ENCODE data around the gene TSC22D3.

The TSC22D3 gene

DNA sequence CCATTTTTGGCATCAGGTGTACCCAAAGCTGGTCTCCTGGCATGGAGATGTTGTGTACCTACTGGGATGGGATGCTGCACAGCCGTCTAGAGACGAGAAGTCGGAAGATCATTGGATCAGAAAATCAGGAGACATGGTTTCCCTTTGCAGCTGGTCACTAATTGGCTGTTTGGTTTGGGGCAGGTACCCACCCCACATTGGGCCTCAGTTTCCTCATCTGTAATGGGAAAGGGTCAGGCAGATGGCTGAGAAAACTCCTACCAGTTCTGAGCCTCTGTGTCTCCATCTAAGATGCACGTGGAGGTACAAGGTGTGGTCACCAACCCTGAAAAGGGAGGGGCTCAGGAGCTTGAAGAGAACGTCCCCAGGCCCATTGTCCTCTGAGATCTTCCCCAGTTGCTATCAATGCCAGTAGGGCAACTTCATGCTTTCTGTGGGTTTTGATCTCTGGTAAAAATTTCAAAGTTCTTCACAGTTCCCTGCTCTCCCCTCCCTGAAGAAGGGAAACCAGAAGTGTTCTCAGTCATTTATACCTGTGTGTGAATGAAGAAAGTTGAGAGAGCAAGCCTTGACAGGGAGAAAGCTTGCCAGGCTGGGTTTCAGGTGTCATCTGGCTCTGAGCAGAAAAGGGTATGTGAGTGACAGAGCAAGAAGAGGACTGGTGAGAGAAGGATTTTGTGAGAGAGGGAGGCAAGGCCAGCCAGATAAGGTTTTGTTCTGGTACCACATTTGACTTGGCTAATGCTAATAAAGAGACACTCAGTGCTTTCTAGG is 15.1 kb downstream of the TSC22D3 start:
- no peak for DNase-seq

DNA sequence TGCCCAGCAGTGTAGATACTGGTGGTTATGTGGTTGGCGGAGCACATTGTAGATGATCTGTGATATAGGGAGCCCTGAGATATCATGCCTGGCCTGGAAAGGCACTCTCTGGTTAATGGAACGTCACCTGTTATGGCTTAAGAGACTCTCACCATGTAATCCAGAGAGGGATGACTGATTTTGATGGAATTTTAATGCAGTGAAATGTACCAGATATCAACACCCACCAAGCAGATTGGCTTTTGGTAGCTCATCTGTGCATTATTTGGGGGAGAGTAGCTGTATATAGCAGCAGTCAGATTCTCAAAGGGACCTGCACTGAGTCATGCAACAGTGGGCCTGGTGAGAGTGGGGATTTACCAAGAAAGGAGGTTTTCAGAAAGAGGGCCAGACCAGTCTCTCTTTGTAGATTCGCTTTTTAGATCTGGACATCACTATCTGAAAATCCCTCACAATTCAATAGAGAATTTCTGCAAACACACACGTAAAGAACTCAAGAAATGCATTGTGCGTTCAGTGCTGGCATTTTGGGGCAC is 17.3 kb downstream of the TSC22D3 start:
- DNase-seq, result no peak

DNA sequence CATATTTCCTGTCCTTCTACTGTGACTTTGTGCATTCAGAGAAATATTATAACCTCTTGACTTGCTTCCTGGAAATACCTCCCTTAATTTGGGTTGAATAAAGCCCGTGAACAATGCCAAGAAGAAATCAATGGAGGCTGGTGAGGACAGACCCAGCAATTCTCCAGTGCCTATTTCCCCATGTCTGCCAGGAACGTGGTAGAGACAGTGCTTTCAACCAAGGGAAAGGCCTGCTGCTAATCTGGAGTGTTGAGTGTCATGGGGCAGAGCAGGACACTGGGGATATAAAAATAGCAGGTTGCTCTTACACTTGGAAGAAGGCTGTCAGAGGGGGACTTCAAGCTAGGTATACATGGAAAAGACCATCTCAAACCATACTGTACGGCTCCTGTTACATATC is 19.9 kb downstream of the TSC22D3 start:
- DNase-seq, result no peak

DNA sequence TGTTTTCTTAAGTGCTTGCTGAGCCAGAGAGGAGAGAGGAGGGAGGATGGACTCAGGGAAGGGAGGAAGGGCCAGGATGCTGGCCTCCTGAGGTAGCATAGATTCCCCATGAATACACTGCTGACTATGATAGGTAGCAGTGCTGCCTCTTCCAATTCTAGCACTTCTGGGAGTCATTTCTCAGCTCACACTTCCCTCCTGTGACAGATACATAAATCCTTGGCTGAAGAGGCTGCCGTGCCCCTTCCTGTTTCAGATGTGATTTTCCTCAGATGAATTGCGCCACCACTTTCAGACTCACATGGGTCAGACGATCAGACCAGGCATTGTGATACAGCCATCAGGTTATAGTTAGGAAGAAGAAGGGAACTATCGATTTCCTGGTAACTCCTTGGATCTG is 22.4 kb downstream of the TSC22D3 start:
- no peak for DNase-seq

DNA sequence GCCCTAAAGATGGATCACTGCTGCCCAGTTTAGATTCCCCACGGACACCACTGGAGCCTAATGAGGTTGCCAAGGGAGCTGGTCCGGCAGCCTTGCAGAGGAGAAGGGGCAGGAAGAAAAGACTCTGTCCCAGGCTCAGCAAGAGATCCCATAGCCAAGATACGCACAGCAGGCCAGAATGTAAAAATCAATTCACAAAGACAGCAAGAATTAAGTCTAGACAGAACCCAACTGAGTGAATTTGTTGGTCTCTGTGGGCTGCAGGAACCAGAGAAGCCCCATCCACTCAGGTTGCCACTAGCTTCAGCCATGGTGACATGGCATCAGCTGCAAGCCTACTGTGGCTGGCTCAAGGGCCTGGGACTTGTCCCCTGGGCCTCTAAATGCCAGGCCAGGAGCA is 22.9 kb downstream of the TSC22D3 start:
- DNase-seq, result no peak

DNA sequence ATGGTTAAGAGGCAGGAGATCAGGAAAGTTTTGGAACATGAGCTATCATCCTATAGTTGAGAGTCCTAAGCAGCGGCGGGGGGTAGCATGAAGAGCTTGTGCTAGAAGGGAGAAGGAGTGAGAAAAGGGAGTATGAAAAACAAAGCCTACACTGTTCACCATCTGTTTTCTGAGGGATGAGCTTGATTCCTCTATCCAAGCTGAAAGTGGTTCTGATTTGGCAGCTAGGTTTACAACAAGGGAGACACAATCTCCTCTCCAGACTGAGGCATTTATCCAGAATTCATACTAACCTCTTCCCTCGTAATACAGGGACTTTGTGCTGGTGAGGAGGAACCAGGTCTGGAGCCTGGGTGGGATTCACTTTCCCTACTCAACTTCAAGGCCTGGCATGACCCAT is 23.5 kb downstream of the TSC22D3 start:
- DNase-seq, result no peak

DNA sequence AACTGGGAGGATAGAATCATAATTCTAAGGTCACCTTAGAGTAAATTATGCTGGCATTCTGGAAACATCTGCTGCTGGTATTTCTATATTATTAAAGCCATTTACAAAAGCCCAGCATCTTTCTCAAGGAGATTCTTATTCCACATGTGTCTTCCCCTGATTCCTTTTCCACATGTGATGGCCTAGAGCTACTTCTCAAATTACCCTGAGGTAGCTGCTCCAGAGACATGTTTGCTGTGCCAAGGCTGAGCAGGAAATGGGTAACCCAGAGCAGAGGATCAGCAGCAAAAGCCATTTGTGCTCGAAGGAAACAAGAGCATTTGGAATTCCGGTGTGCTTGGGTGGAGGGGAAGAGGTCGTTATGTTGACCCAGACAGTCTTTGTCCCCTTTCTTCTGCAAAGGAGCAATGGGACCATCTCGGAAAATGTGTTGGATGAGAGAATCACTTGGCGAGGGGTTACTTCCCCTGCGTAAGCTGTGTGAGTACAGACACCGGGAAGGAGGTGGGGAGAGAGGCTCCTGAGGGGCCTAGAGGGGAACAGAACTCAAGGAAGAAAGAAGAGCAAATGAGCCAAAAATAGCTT is 24.6 kb downstream of the TSC22D3 start:
- DNase-seq, result no peak

DNA sequence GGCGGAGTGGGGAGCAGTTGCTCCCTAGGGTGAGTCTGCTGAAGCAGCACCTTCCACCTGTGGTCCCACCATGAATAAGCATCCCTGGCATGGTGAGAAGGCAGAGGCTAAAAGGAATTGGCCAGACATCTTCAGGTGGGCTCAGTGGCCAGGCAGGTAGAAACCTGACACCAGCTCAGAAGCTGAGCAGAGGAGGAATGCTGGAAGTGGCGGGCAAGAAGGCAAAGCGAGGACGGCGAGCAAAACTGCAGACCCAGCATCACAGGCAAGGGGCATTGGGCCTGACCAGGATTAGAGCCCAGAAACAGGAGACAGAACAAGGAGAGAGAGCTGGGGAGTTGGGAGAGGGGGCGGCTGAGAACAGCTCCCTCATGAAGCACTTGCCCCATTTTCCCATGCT is 25.3 kb downstream of the TSC22D3 start:
- DNase-seq, result no peak

DNA sequence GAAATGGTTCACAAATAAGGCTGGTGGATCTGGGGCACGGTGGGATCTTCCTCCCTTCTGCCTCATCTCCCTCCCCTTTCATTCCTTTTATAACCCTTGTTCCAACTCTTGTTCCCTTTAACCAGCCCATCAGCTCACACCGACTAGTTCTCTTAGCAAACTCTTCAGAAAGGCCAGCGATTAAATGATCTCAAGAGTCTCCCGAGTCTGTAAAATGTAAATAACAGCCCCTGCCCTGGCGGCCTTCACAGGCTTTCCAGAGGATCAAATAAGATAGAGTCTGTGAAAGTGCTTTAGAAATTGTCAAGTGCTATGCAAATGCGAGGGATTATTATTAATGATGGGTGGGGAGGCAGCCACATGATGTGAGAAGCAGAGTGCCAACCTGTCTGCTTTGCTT is 27.1 kb downstream of the TSC22D3 start:
- DNase-seq, result no peak

DNA sequence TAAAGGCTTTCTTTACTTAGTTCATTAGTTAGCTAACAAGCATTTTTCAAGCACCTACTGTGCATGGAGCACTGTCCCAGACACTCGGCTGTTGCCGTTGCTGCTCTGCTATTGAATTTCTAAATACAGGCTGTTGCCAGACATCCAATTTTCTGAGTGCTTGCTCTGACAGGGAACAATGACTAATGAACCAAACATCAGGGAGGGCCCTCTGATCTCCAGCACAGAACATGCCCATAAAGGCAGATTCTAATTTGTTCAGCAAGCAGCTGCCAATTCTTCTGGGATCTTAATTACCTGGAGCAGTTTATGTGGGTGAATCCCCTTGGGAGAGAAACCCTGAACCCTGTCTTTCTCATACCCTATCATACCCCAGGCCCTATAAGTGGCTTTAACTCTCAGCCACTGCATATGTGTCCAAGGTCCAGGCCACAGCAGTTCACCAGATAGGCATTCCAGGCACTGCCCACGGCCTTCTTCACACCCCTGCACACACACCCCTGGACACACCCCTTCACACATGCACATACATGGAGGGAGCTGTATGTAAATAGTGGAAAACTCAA is 27.9 kb downstream of the TSC22D3 start:
- no peak for DNase-seq

DNA sequence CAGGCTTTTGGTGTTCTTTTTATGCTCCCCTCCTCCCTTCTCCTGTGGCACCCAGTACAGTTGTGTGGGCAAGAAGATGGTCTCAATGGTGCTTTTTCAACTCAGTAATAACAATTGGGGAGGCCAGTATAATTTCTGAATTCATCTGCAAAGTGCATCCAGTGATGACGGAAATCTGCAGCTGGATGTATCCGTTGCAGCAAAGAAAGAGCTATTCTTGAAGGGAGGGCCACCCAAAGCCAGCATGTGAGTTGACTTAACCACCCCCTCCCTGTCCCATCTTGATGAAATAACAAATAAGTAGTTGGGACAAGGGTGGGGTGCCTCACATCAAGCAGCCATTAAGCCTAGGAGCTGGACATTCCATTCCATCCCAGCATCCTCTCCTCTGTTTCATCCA is 30.7 kb downstream of the TSC22D3 start:
- DNase-seq, result no peak

DNA sequence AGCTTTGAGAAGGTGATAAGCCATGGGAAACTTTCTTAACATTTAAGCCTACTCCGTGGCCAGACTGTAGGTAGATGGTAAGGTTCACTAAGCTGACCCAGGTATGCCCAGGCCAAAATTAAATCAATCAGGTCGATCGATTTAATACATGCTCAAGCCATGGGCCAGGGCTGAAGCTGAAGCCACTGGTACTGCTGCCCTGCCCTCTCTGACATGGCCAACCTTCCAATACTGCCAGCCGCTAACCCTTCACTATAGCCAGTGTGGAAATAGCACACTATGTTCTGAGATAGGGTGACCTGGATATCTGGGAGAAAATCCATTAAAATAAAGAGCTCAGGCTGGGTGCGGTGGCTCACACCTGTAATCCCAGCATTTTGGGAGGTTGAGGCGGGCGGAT is 31.6 kb downstream of the TSC22D3 start:
- DNase-seq, result no peak

DNA sequence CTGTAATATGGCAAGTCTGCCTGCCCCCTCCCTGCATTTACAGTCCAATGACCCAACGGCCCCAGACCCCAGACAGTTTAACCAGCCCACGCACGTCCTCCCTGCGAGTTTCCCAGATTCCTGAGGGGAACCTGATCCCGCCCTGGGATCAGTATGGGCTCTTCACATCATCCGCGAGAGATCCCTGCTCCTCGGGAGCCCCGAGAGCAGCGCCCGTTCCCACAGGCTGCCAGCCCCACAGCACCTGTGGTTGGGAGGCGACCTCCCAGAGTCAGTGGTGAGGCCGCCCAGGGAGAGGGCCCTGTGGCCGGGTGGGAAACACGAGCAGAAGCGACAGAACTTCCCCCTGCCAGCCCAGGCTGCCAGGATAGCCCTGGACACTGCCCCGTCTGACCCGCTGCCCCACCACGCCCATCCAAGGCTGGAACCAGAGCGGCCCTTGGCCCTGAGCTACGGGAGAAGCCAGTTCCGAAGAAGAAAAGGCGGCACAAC is 32.8 kb downstream of the TSC22D3 start:
- DNase-seq, result no peak

DNA sequence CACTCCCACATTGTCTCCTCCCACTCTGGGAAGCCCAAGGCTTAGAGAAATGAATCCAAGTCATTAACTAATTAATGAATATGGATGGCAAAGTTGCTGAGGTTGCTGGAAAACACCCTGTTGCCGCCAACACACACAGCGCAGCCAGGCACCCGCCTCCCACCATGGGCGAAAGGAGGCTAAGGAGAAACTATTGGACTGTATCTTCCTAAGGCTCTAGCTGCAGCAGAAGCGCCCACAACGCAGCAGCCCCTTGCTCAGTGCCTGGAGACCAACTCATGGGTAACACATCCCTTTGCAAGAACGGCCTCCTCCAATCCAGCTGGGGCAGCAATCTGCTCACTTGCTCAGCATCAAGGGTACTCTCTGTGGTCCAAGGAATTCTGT is 34.2 kb downstream of the TSC22D3 start:
- no peak for DNase-seq

DNA sequence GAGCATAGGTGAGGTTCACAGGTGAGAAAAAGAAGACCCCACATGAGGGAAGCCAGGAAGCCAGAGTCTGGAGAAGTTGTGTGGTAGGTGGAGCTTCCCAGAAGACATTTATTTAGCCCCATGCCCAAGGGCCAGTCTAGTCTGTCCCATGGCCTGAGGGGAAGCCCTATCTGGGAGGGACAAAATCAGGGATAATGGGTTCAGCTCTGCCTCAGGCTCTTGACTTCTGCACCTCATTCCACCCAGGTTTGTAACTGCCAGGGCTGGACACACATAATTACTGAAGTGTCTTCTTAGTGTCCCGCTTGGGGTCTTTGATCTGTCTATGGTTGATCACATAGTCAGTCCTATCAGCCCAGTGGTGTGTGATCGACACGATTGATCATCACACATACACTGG is 36.0 kb downstream of the TSC22D3 start:
- no peak for DNase-seq

DNA sequence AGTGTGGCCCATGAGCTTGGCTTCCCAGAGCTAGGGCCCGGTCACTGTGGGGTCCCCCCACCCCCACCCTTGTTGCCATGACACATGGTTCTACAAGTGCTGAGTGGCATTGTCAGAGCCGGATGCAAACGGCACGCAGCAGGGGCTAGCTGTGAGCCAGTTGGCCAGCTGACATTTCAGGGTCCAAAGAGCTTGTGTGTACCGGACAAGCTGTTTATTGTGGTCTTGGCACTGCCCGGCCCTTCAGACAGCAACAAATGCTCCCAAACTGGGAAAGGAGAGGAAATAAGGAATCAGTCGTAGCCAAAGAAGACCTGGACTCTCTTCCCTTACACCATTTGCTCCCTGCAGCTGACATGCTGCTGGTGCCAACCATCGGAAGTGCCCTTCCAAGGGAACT is 36.8 kb downstream of the TSC22D3 start:
- no peak for DNase-seq

DNA sequence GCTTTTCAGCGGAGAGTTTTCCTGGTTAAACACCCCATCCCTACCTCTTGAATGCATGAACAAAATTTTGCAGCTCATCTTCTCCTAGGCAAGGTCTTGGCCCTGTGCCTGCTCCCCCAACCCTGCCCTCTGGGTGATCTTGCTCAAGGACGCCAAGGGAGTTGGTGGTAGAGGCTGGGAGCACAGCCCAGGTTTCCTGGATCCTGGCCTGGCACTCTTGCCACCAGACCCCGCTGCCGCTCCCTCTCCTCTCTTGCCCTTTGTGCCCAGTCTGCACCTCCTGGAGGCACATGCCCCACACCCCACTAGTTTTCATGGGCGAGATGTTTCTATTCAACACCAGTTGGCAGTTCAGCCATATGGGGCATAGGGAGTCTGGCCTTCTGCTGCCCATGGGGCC is 37.3 kb downstream of the TSC22D3 start:
- DNase-seq, result no peak

DNA sequence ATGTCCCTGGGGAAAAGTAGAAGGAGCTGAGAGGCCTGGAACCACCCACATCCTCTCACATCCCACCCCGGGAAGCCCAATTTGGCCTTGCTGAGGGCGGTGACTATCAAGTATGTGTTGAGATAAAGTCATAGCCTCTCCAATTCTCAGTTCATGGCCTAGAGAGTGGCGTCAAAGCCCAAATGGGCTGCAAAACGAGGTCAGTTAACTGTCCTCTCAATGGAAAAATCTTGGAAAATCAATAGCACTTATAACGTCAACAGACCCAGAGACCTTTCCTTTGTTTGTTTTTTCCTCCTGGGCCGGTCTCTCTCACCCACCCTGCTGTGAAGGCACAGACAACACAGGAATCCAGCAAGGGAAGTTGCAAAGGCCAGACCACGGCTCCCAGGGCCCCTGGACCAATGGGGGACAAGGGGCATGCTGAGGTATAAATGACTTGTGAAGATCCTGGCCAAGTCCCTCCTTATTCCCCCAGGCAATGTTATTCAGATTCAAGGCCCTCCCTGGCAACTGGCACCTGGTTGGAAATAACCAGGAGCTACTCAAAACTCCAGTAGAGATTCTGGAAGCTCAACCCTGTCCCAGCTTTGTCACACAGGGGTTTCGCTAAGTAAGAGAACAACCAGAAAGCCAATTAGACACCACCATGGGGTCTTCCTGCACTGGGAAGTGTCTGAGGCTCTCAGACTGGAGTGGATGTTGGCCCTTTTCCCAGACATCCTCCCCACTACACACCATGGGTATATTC is 38.6 kb downstream of the TSC22D3 start:
- DNase-seq, result no peak

DNA sequence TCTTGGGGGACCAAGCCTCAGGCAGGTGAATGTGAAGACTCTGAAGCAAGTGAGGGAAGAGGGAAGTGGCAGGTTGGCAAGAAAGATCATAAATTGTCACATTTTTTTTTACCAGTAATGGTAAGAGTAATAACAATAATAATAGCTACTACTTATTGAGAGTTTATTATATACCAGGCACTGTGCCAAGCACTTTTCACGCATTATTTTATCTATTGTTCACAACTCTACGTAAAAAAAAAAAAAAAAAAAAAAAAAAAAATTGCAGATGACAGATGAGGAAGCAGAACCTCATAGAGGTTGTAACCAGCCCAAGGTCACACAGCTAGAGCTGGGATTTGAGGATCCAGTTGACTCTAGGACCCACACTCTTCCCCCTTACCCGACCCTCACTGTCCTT is 40.9 kb downstream of the TSC22D3 start:
- no peak for DNase-seq

DNA sequence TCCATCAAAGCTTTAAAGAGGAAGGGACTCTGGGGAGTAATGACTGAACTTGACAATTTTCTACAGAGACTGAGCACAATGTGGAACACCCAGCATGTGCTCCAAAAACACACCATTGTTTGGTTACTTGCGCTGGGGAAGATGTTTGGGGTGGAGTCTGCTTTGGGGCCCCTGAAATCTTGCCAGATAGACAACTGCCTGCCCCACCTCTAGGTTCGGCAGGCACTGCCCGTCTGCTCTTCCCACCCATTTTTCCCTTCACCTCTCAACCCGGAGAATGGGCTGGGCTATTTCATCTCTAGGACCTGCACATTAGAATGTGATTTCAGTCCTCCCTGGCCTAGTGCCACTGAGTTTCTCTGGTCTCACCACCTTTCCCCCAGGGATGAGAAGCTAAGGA is 41.9 kb downstream of the TSC22D3 start:
- DNase-seq, result no peak

DNA sequence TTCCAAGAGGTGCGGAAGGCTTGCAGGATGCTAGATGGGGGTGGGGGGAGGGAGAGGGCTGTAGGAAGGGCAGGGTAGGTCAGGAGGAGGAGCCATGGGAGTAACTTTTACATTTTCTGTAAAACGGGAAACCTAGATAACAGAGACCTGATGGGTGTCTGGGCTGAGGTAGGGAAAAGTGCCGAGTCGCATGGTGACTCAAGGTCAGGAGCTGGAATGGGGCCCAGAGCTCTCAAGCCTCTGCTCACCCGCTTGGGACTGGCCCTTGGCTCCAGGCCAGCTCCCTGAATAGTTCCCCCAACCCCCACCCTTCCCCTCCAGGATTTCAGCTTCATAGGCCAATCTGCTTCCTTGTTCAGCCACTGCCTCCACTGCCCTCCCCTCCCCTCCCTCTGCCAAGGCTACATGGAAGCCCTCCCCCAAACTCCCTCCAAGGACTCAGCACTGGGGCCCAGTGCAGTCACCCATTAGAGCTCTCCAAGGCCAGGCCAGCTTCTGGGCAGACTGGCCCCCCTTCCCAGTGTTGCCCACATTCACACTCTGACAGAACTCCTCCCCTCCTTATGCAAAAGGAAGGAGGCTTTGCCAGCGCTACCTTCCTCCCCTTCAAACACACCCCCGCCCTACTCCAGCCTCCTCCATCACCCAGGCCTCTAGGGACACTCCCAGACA is 43.6 kb downstream of the TSC22D3 start:
- DNase-seq, result no peak

DNA sequence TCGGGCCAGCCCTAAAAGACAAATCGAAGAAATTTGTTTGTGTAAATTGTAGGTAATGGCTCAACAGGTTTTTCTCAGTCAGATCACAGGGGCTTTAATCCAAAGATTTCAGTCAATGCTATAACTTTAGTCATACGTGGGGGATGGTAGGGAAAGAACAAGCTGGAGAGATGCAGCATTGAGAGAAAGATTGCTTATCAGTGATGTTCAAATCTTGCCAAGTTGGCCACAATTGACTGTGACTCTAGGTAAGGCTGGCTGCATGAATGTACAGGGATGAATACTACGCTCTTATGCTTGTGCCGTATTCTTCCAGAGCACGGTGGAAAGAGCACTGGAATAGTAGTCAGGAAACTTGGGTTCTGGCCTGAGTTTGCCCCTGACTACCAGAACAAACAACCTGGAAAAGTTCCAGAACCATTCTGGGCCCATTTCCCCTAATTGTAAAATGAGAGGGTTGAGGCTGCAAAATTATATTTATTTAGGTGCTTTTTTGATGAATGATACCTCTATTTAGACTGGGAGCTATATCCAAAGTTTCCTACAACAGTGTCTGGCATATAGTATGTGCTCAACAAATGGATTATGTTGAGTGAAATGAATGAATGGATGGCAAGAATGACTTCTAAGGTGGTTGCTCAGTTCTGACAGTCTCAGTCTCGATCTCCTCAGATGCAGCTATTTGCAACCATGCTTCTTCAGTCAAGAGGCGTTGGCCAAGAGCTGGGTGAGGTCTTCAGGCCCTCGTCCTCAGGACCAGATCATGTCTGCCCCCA is 44.4 kb downstream of the TSC22D3 start:
- no peak for DNase-seq
